CD8-positive, alpha-beta memory T cell (primary cell): ENCODE measurements around the gene UBE2H. TPM values are rescaled to one million over a fixed set of nuclear protein-coding genes. Genes with fewer than 3 reads are reported as not detected.
A peak's percentile ranks its signal among the peaks of the same experiment; 100 is the strongest.
"Not testable (repeated sequence)": the region's sequence is repeated elsewhere in the genome, so short reads cannot be mapped to it uniquely, and the experiment has no call there.

Experiments used
- CTCF ChIA-PET: fragments of 350-600 bp; sonication (Branson Sonifier 250); formaldehyde crosslinking; loops from one replicate; lab custom pipeline; 2021; ENCODE audit warnings: antibody characterized with exemption; lab: Charles Lee
- POLR2A ChIA-PET: fragments of 350-600 bp; sonication (Branson Sonifier 250); formaldehyde crosslinking; loops from one replicate; lab custom pipeline; 2021; ENCODE audit warnings: antibody characterized with exemption; lab: Charles Lee
- DNase-seq, 5 donors: peaks; one replicate each; pipeline versions ENCODE4 v3.0.0 to v3.0.0-alpha.2; 2020 to 2022; ENCODE audit warnings: mixed read lengths in 1 of 5
- H3K27ac ChIP-seq: one replicate; pipeline ENCODE4 v1.7.0; 2013; ENCODE audit warnings: low read depth, mild to moderate bottlenecking, low read length, moderate library complexity
- H3K27me3 ChIP-seq: 2 replicates; pipeline ENCODE4 v1.7.0; 2013; ENCODE audit warnings: low read length, mild to moderate bottlenecking; ENCODE audit not compliant: insufficient read depth, poor library complexity, severe bottlenecking
- H3K36me3 ChIP-seq: 2 replicates; pipeline ENCODE4 v1.7.0; 2013; ENCODE audit warnings: mild to moderate bottlenecking, low read length, moderate library complexity; ENCODE audit not compliant: insufficient read depth
- H3K4me1 ChIP-seq: 2 replicates; pipeline ENCODE4 v1.7.0; 2013; ENCODE audit warnings: mild to moderate bottlenecking, low read length, moderate library complexity; ENCODE audit not compliant: insufficient read depth
- H3K4me3 ChIP-seq: 2 replicates; pipeline ENCODE4 v1.7.0; 2013; ENCODE audit warnings: mild to moderate bottlenecking, low read length
- H3K9me3 ChIP-seq: 2 replicates; pipeline ENCODE4 v1.7.0; 2013; ENCODE audit warnings: mild to moderate bottlenecking, low read length
- H3K27ac Mint-ChIP-seq, 8 donors: one replicate each; pipeline ENCODE4 v1.8.0; 2020 to 2021; ENCODE audit warnings: mixed read lengths in 8 of 8, mild to moderate bottlenecking in 6 of 8, inconsistent platforms in 3 of 8, moderate library complexity in 3 of 8
- H3K27me3 Mint-ChIP-seq, 2 donors: one replicate each; pipeline ENCODE4 v1.8.0; 2020 to 2021; ENCODE audit warnings: mixed read lengths in 2 of 2, mild to moderate bottlenecking in 1 of 2, moderate library complexity in 1 of 2
- H3K36me3 Mint-ChIP-seq, 3 donors: one replicate each; pipeline ENCODE4 v1.8.0; 2020 to 2021; ENCODE audit warnings: mixed read lengths in 3 of 3, inconsistent platforms in 1 of 3, mild to moderate bottlenecking in 1 of 3
- H3K4me1 Mint-ChIP-seq, 3 donors: one replicate each; pipeline ENCODE4 v1.8.0; 2020 to 2021; ENCODE audit warnings: mixed read lengths in 3 of 3, inconsistent platforms in 1 of 3, mild to moderate bottlenecking in 1 of 3
- H3K4me3 Mint-ChIP-seq, 7 donors: one replicate each; pipeline ENCODE4 v1.8.0; 2020 to 2021; ENCODE audit warnings: mixed read lengths in 7 of 7, mild to moderate bottlenecking in 6 of 7, moderate library complexity in 4 of 7, inconsistent platforms in 2 of 7
- H3K9me3 Mint-ChIP-seq, 5 donors: one replicate each; pipeline ENCODE4 v1.8.0; 2020 to 2022; ENCODE audit warnings: mixed read lengths in 5 of 5, mild to moderate bottlenecking in 3 of 5, moderate library complexity in 2 of 5, inconsistent platforms in 1 of 5
- polyA plus RNA-seq: library from polyadenylated mRNA; unstranded; fragments of 300-500 nt; fragmentation: Illumina TruSeq; gene quantifications from one replicate; pipeline ENCODE4 v1.2.3, GENCODE V29; 2021
- total RNA-seq, 2 experiments: library from RNA; stranded (reverse); gene quantifications; one replicate each; pipeline ENCODE4 v1.2.3, GENCODE V29; 2021

UBE2H gene
- total and polyA plus RNA-seq, 3 experiments from 2014 or later: 15.3 to 45.2 (median 21.5) TPM

- Histone ChIP-seq H3K4me1 (peaks cover 28% of the 10 kb centered on the region), H3K36me3 (no peaks in the 10 kb centered on the region), H3K4me3 (no peak overlapping the region), H3K9me3 (no peaks in the 10 kb centered on the region), H3K27me3 (no peaks in the 10 kb centered on the region), H3K27ac (peak overlapping the region; percentile 38)
- peaks cover 52 to 60% (median 60%) of the 10 kb centered on the region in 3 donors for H3K4me1 Mint-ChIP-seq
- CTCF ChIA-PET: no interaction called here
- H3K27me3 Mint-ChIP-seq: no peaks in the 10 kb centered on the region
- H3K36me3 Mint-ChIP-seq: peaks cover 3 to 21% (median 11%) of the 10 kb centered on the region in 3 donors
- DNase-seq: no peak
- peak overlapping the region in 3 of 7 donors; percentile 10 to 46 (median 29) for H3K4me3 Mint-ChIP-seq
- no peaks in the 10 kb centered on the region for H3K9me3 Mint-ChIP-seq
- peak overlapping the region in 4 of 8 donors; percentile 8 to 74 (median 28) for H3K27ac Mint-ChIP-seq
- POLR2A ChIA-PET: no interaction called here
Observed at GRCh38 chr7:129865925-129866201, 86.9 kb downstream of the UBE2H start.

GRCh38 chr7:129865093-129865924, 87.5 kb downstream of the UBE2H start:
- Histone ChIP-seq H3K9me3 (no peaks in the 10 kb centered on the region), H3K27ac (peak overlapping the region; percentile 48), H3K27me3 (no peaks in the 10 kb centered on the region), H3K4me3 (no peak overlapping the region), H3K4me1 (peaks cover 28% of the 10 kb centered on the region), H3K36me3 (no peaks in the 10 kb centered on the region)
- Mint-ChIP-seq H3K36me3 (peaks cover 3 to 19% (median 11%) of the 10 kb centered on the region in 3 donors), H3K27me3 (no peaks in the 10 kb centered on the region), H3K4me3 (peak overlapping the region in 1 of 7 donors; percentile 29), H3K27ac (peak overlapping the region in 2 of 8 donors; percentile 8 to 74), H3K9me3 (no peaks in the 10 kb centered on the region), H3K4me1 (peaks cover 57 to 66% (median 66%) of the 10 kb centered on the region in 3 donors)
- POLR2A ChIA-PET: no interaction called here
- CTCF ChIA-PET: no interaction called here
- no peak for DNase-seq

GRCh38 chr7:129864676-129865075, 88.1 kb downstream of the UBE2H start:
- H3K9me3 ChIP-seq, H3K27me3 Mint-ChIP-seq, H3K27ac ChIP-seq, H3K36me3 ChIP-seq, H3K27me3 ChIP-seq, H3K4me3 Mint-ChIP-seq, DNase-seq, H3K9me3 Mint-ChIP-seq, H3K27ac Mint-ChIP-seq, POLR2A ChIA-PET, H3K4me3 ChIP-seq, CTCF ChIA-PET: not testable (repeated sequence)
- H3K36me3 Mint-ChIP-seq: peaks cover 3 to 13% (median 9%) of the 10 kb centered on the region in 3 donors
- H3K4me1 Mint-ChIP-seq: peaks cover 57 to 67% (median 67%) of the 10 kb centered on the region in 3 donors
- peaks cover 32% of the 10 kb centered on the region for H3K4me1 ChIP-seq

- peaks cover 37% of the 10 kb centered on the region for H3K4me1 ChIP-seq
- Mint-ChIP-seq H3K36me3 (peaks cover 3 to 9% (median 7%) of the 10 kb centered on the region in 3 donors), H3K4me3 (no peak overlapping the region), H3K27me3 (no peaks in the 10 kb centered on the region), H3K27ac (peak overlapping the region in 1 of 8 donors; percentile 6), H3K9me3 (no peaks in the 10 kb centered on the region), H3K4me1 (peaks cover 58 to 67% (median 67%) of the 10 kb centered on the region in 3 donors)
- no peak for DNase-seq
- no peaks in the 10 kb centered on the region for H3K36me3 ChIP-seq
- ChIA-PET POLR2A (interaction anchor here (0.6 kb wide), 1 partner anchor 19 kb away, joined by 3 read pairs; no protein-coding TSS in a partner anchor), CTCF (interaction anchor here (0.6 kb wide), 1 partner anchor 1790 kb away, joined by 3 read pairs; no protein-coding TSS in a partner anchor)
- no peaks in the 10 kb centered on the region for H3K9me3 ChIP-seq
- no peaks in the 10 kb centered on the region for H3K27me3 ChIP-seq
- no peak overlapping the region for H3K4me3 ChIP-seq
- no peak overlapping the region for H3K27ac ChIP-seq
Observed at GRCh38 chr7:129864042-129864441, 88.7 kb downstream of the UBE2H start.

- H3K36me3 ChIP-seq: no peaks in the 10 kb centered on the region
- CTCF ChIA-PET: no interaction called here
- peaks cover 37% of the 10 kb centered on the region for H3K4me1 ChIP-seq
- H3K27me3 ChIP-seq: no peaks in the 10 kb centered on the region
- no peak overlapping the region for H3K4me3 ChIP-seq
- no peak overlapping the region for H3K4me3 Mint-ChIP-seq
- POLR2A ChIA-PET: no interaction called here
- no peaks in the 10 kb centered on the region for H3K27me3 Mint-ChIP-seq
- peaks cover 1 to 6% (median 4%) of the 10 kb centered on the region in 3 donors for H3K36me3 Mint-ChIP-seq
- no peak for DNase-seq
- H3K27ac ChIP-seq: no peak overlapping the region
- H3K9me3 ChIP-seq: no peaks in the 10 kb centered on the region
- peaks cover 56 to 73% (median 71%) of the 10 kb centered on the region in 3 donors for H3K4me1 Mint-ChIP-seq
- H3K27ac Mint-ChIP-seq: peak overlapping the region in 3 of 8 donors; percentile 0 to 2 (median 1)
- no peaks in the 10 kb centered on the region for H3K9me3 Mint-ChIP-seq
Observed at GRCh38 chr7:129862682-129863081, 90.1 kb downstream of the UBE2H start.

- H3K27me3 ChIP-seq, POLR2A ChIA-PET, DNase-seq, H3K9me3 Mint-ChIP-seq, H3K4me3 Mint-ChIP-seq, H3K27me3 Mint-ChIP-seq, H3K27ac ChIP-seq, H3K36me3 ChIP-seq, H3K4me3 ChIP-seq, H3K9me3 ChIP-seq: not testable (repeated sequence)
- CTCF ChIA-PET: interaction anchor here (1.6 kb wide), 1 partner anchor 31 kb away, joined by 3 read pairs; no protein-coding TSS in a partner anchor
- Mint-ChIP-seq H3K36me3 (peaks cover 3 to 18% (median 4%) of the 10 kb centered on the region in 3 donors), H3K27ac (peak overlapping the region in 1 of 8 donors; percentile 72), H3K4me1 (peaks cover 62 to 79% (median 79%) of the 10 kb centered on the region in 3 donors)
- peaks cover 27% of the 10 kb centered on the region for H3K4me1 ChIP-seq
Observed at GRCh38 chr7:129860784-129861183, 92.0 kb downstream of the UBE2H start.

GRCh38 chr7:129859183-129859582, 93.6 kb downstream of the UBE2H start:
- peaks cover 19% of the 10 kb centered on the region for H3K4me1 ChIP-seq
- Mint-ChIP-seq H3K4me3 (no peak overlapping the region), H3K4me1 (peaks cover 70 to 88% (median 88%) of the 10 kb centered on the region in 3 donors), H3K27me3 (no peaks in the 10 kb centered on the region), H3K27ac (peak overlapping the region in 2 of 8 donors; percentile 27 to 30), H3K9me3 (no peaks in the 10 kb centered on the region), H3K36me3 (peaks cover 3 to 31% (median 5%) of the 10 kb centered on the region in 3 donors)
- H3K9me3 ChIP-seq: no peaks in the 10 kb centered on the region
- H3K4me3 ChIP-seq: no peak overlapping the region
- CTCF ChIA-PET: no interaction called here
- no peaks in the 10 kb centered on the region for H3K27me3 ChIP-seq
- no peak for DNase-seq
- H3K27ac ChIP-seq: no peak overlapping the region
- H3K36me3 ChIP-seq: no peaks in the 10 kb centered on the region
- POLR2A ChIA-PET: no interaction called here

- H3K4me1 ChIP-seq: peaks cover 15% of the 10 kb centered on the region
- ChIA-PET POLR2A (no interaction called here), CTCF (no interaction called here)
- H3K4me1 Mint-ChIP-seq: peaks cover 76 to 94% (median 93%) of the 10 kb centered on the region in 3 donors
- no peak overlapping the region for H3K27ac ChIP-seq
- no peaks in the 10 kb centered on the region for H3K9me3 Mint-ChIP-seq
- H3K36me3 ChIP-seq: no peaks in the 10 kb centered on the region
- H3K27me3 Mint-ChIP-seq: no peaks in the 10 kb centered on the region
- H3K36me3 Mint-ChIP-seq: peaks cover 3 to 31% (median 5%) of the 10 kb centered on the region in 3 donors
- H3K9me3 ChIP-seq: no peaks in the 10 kb centered on the region
- no peaks in the 10 kb centered on the region for H3K27me3 ChIP-seq
- H3K4me3 ChIP-seq: no peak overlapping the region
- H3K27ac Mint-ChIP-seq: peak overlapping the region in 1 of 8 donors; percentile 29
- DNase-seq: no peak
- H3K4me3 Mint-ChIP-seq: no peak overlapping the region
Observed at GRCh38 chr7:129858490-129858889, 94.3 kb downstream of the UBE2H start.
